Medulla oblongata (tissue), 1 donor: ENCODE measurements around the gene TEX2.
A peak's percentile ranks its signal among the peaks of the same experiment; 100 is the strongest.
"Not testable (repeated sequence)": the region's sequence is repeated elsewhere in the genome, so short reads cannot be mapped to it uniquely, and the experiment has no call there.

Experiments used
- DNase-seq: peaks from one replicate; pipeline ENCODE4 v3.0.0-alpha.2; 2015; ENCODE audit errors: extremely low spot score

TEX2 gene

GRCh38 chr17:64213995-64214811, 48.9 kb downstream of the TEX2 start:
- DNase-seq, result no peak

DNA sequence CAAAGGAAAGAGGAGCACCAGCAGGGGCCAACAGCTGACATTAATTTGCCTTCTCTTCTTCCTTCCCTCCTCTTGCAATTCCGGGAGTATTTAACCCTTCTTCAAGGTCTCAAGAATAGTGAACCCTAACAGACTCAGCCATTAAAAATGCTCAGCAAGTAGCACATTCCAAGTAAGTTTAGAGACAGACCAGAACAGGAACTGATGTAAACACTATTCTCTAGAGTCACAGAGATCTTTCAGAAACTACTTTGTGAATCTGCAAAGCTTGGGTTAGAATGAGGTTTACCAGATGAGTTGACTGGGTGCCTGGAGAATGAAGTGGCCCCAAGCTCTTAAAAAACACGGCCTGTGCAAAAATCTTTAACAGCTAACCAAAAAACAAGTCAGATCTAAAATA, 50.9 kb downstream of the TEX2 start:
- no peak for DNase-seq

GRCh38 chr17:64209983-64210382, 53.1 kb downstream of the TEX2 start:
- DNase-seq, result no peak

GRCh38 chr17:64209356-64209941, 53.6 kb downstream of the TEX2 start:
- DNase-seq, result no peak

- not testable (repeated sequence) for DNase-seq
Observed at GRCh38 chr17:64208656-64209055, 54.4 kb downstream of the TEX2 start.

- DNase-seq, result no peak
Observed at GRCh38 chr17:64205804-64206203, 57.3 kb downstream of the TEX2 start.

- no peak for DNase-seq
Observed at GRCh38 chr17:64203630-64204029, 59.4 kb downstream of the TEX2 start.

GRCh38 chr17:64202683-64203344, 60.2 kb downstream of the TEX2 start:
- peak; percentile 87 for DNase-seq

DNA sequence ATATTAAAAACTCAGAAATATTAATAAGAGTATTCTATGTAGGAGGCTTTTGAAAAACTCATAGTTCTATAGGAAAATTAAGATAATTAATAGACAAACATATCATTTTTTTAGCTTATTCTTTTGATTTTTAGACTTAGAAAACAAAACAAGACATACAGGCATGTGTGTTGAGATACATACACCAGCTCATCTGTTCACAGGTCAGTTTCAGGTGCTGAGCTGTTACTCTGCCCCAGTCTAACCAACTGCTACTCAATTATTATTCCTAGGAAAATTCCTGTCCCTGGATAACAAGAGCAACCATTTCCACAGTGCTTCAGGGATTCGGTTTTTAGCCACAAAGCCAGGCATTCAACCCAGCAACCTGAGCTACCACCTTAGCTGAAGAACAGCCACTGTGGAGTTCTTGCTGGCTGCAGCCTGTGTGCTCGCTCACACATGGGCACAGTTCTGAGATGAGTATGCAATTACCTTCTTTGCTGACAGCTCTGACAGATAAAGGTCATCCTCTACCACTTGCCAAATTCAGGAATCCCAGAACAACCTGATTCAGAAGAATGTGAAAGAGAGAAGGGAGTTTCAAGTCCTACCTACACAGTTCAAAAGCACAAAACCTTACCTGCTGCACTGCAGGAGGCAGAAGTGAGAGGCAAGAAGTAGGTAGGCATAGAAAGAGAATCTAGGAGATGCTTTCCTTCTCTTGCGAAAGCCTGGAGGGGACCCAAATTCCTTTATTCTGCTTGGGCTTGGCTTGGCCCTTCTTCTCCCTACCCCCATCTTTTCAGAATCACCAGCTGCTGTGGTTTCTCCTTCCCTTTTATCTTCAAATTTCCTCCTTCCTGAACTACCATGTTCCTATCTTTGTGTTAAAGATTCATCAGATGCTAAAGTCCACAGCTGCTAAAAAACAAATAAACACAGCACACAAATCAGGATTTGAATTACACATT, 62.7 kb downstream of the TEX2 start:
- no peak for DNase-seq

DNA sequence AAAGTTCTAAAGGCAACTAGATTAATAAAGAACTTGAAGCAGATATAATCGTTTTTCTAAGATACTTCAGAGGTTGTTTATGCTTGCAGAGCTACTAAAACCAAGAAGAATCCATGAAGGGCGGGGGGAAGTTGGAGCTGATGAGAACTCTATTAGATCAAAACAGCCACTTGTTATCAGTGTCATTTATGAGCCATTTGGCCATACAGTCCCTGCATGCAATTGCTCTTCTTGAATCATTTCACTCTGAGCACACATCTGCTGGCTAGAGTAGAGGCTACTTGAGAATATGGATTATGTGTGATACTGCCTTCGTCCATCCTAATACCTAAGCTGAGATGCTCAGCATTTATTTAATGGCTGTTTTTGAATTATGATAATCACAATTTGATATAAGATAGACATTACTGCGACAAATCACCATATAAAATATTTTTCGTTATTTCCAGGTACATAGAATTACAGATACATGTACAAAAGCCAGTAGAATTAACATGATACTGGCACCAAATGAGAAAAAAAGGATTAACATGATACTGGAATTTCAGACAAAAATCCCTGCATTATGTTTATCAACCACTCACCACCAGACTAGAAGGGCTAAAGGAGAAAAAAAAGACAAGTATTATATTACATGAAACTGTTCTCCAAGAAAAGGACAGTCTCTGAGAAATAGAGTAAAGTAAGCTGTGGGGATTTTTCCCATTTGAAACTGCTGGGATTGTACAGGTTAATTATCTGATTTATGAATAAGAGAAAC, 64.5 kb downstream of the TEX2 start:
- no peak for DNase-seq

DNA sequence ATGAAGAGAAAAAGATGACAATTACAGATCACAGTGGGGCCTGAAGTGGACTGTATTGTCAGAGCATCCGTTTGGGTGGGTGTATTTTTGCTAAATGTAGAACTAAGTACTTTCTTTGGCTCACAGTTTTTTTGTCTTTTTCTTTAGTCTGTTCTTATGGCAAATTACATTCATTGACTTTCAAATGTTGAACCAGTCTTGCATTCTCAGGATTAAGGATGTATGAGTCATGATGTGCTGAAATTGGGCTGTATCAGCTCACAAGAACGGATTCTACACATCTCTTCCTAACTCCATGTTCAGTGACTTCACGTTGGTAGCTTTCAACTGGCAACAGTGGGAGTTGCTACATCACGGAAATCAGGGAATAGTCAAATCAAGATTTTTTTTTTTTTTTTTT, 66.5 kb downstream of the TEX2 start:
- DNase-seq, result no peak

DNA sequence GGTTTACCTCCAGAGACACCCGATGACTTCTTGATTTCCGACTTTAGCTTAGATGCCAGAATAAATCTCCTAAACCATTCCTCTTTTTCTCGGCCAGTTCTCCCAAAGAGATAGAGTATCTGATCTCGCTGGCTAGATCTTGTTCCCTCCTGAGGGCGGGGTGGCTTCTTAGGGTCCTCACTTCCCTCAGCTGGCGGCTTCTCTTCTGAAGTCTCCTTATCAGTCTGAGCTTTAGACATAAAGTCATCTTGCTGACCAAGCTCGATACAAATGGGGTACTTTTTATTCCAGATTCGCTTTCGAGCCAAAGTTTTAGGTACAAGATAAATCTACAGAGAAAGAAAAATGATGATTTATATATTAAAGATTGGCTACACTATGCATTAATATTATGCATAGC, 69.5 kb downstream of the TEX2 start:
- no peak for DNase-seq

DNA sequence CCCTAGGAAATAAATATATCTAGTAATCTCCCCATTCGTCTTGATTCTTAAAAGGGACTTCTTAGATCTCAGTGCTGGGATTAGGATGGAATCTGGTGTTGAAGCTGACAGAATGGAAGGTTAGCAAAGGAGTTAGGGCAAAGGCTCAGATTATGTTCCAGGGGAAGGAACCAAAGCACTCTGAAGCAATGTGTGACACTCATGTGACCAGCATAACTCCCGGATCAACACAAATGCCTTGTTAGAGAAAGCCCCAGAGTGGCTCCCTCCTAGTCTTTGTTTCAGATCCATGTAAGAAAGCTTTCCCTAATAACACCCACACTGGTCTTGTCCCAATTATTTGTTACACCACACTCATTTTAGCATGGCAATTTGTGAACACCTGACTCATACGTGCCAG, 70.5 kb downstream of the TEX2 start:
- no peak for DNase-seq

GRCh38 chr17:64190472-64190871, 72.6 kb downstream of the TEX2 start:
- DNase-seq, result no peak

GRCh38 chr17:64188088-64188487, 75.0 kb downstream of the TEX2 start:
- DNase-seq, result no peak

- no peak for DNase-seq
Observed at GRCh38 chr17:64187093-64187895, 75.8 kb downstream of the TEX2 start.

GRCh38 chr17:64186171-64187092, 76.6 kb downstream of the TEX2 start:
- no peak for DNase-seq

GRCh38 chr17:64185557-64185956, 77.5 kb downstream of the TEX2 start:
- DNase-seq, result not testable (repeated sequence)

DNA sequence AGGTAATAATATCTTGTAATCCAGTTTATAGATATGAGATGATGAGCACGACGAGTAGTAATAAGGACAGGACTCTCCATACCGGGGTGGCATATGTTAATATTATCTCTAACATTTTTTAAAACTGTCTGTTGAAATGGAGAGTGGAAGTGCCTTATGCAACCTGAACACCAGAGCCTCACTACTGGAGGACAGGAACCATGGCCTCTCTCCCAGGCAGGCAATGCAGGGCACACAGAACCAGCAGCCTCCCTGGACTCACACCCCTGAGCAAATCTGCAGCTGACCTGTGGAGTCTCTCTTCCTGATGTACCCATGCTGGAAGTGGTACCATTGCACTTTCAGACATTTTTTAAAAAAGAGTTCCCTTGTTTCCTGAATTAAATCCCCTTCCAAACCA, 78.0 kb downstream of the TEX2 start:
- DNase-seq, result no peak
